H9 (cell line): Measurements from ENCODE around the gene EPHB6. TPM values are rescaled to one million over a fixed set of nuclear protein-coding genes. Genes with fewer than 3 reads are reported as not detected.

Source experiments
- DNase-seq: peaks from one replicate; pipeline ENCODE4 v3.0.0-alpha.2; 2017
- H2AFZ ChIP-seq: one replicate; pipeline ENCODE4 v1.6.1; 2013; ENCODE audit warnings: mild to moderate bottlenecking, low read length, control low read depth, moderate library complexity
- H2AK5ac ChIP-seq: 2 replicates; pipeline ENCODE4 v1.6.1; 2013; ENCODE audit warnings: low read length, control low read depth, mixed read lengths; ENCODE audit not compliant: insufficient read length
- H2BK120ac ChIP-seq: one replicate; pipeline ENCODE4 v1.6.1; 2013; ENCODE audit warnings: low read depth, mild to moderate bottlenecking, low read length, control low read depth, inconsistent platforms; ENCODE audit not compliant: poor library complexity, severe bottlenecking
- H2BK12ac ChIP-seq: 2 replicates; pipeline ENCODE4 v1.6.1; 2013; ENCODE audit warnings: low read length, control low read depth, mixed read lengths, low read depth; ENCODE audit not compliant: insufficient read length
- H2BK15ac ChIP-seq: 2 replicates; pipeline ENCODE4 v1.6.1; 2013; ENCODE audit warnings: low read depth, low read length, control low read depth
- H2BK20ac ChIP-seq: one replicate; pipeline ENCODE4 v1.6.1; 2013; ENCODE audit warnings: low read depth, mild to moderate bottlenecking, low read length, control low read depth, inconsistent platforms; ENCODE audit not compliant: poor library complexity, severe bottlenecking
- H2BK5ac ChIP-seq: 2 replicates; pipeline ENCODE4 v1.6.1; 2013; ENCODE audit warnings: low read length, control low read depth, mixed read lengths; ENCODE audit not compliant: insufficient read length
- H3K14ac ChIP-seq: 2 replicates; pipeline ENCODE4 v1.6.1; 2013; ENCODE audit warnings: low read length, control low read depth; ENCODE audit not compliant: insufficient read depth
- H3K18ac ChIP-seq: 2 replicates; pipeline ENCODE4 v1.6.1; 2013; ENCODE audit warnings: low read depth, mild to moderate bottlenecking, mixed read lengths, low read length, control low read depth; ENCODE audit not compliant: insufficient read length
- H3K23ac ChIP-seq: 2 replicates; pipeline ENCODE4 v1.6.1; 2013; ENCODE audit warnings: low read length, control low read depth, mixed read lengths, low read depth; ENCODE audit not compliant: insufficient read length
- H3K23me2 ChIP-seq: 2 replicates; pipeline ENCODE4 v1.6.1; 2013; ENCODE audit warnings: low read depth, mild to moderate bottlenecking, mixed read lengths, low read length, control low read depth; ENCODE audit not compliant: insufficient read length, poor library complexity, severe bottlenecking
- H3K27ac ChIP-seq: 2 replicates; pipeline ENCODE4 v1.5.1; 2013; ENCODE audit warnings: low read length, control low read depth, mixed read lengths, low read depth; ENCODE audit not compliant: insufficient read length
- H3K27me3 ChIP-seq: 2 replicates; pipeline ENCODE4 v1.6.1; 2013; ENCODE audit warnings: low read length, control low read depth, inconsistent platforms; ENCODE audit not compliant: insufficient read depth
- H3K4ac ChIP-seq: 2 replicates; pipeline ENCODE4 v1.6.1; 2013; ENCODE audit warnings: low read depth, mild to moderate bottlenecking, control low read depth, inconsistent platforms, low read length, moderate library complexity
- H3K4me1 ChIP-seq: 2 replicates; pipeline ENCODE4 v1.6.1; 2013; ENCODE audit warnings: low read length, control low read depth, inconsistent platforms; ENCODE audit not compliant: insufficient read depth
- H3K4me2 ChIP-seq: 2 replicates; pipeline ENCODE4 v1.6.1; 2013; ENCODE audit warnings: low read length, control low read depth, mixed read lengths; ENCODE audit not compliant: insufficient read length, insufficient read depth
- H3K56ac ChIP-seq: 2 replicates; pipeline ENCODE4 v1.6.1; 2013; ENCODE audit warnings: low read depth, mild to moderate bottlenecking, mixed read lengths, low read length, control low read depth; ENCODE audit not compliant: insufficient read length
- H3K79me1 ChIP-seq: 2 replicates; pipeline ENCODE4 v1.6.1; 2013; ENCODE audit warnings: low read depth, mild to moderate bottlenecking, moderate library complexity, low read length, control low read depth, inconsistent platforms; ENCODE audit not compliant: insufficient read depth, poor library complexity, severe bottlenecking
- H3K79me2 ChIP-seq: 2 replicates; pipeline ENCODE4 v1.6.1; 2013; ENCODE audit warnings: low read length, control low read depth, inconsistent platforms; ENCODE audit not compliant: insufficient read depth
- H3K9ac ChIP-seq: 2 replicates; pipeline ENCODE4 v1.6.1; 2013; ENCODE audit warnings: low read length, control low read depth, mixed read lengths; ENCODE audit not compliant: insufficient read length; ENCODE audit errors: extremely low read depth
- H3K9me3 ChIP-seq: one replicate; pipeline ENCODE4 v1.6.1; 2013; ENCODE audit warnings: low read depth, low read length, inconsistent platforms; ENCODE audit not compliant: control insufficient read depth
- H3T11ph ChIP-seq: one replicate; pipeline ENCODE4 v1.6.1; 2013; ENCODE audit warnings: mild to moderate bottlenecking, low read length, control low read depth, inconsistent platforms
- H4K20me1 ChIP-seq: one replicate; pipeline ENCODE4 v1.6.1; 2013; ENCODE audit not compliant: control insufficient read depth, insufficient read length, insufficient read depth
- H4K5ac ChIP-seq: 2 replicates; pipeline ENCODE4 v1.6.1; 2013; ENCODE audit warnings: low read depth, mild to moderate bottlenecking, mixed read lengths, low read length, control low read depth; ENCODE audit not compliant: insufficient read length
- H4K8ac ChIP-seq: replicated peaks from 2 replicates; pipeline ENCODE4 v1.6.1; 2013; ENCODE audit warnings: low read length, control low read depth, mixed read lengths, low read depth; ENCODE audit not compliant: insufficient read length
- H4K91ac ChIP-seq: 2 replicates; pipeline ENCODE4 v1.6.1; 2013; ENCODE audit warnings: low read depth, mild to moderate bottlenecking, moderate library complexity, mixed read lengths, low read length, control low read depth; ENCODE audit not compliant: insufficient read length
- H3K27ac Mint-ChIP-seq, 3 experiments: 2 replicates in 2 of 3; 3 replicates in 1 of 3; pipeline ENCODE4 v1.8.0; 2020 to 2021; ENCODE audit warnings: mixed read lengths in 3 of 3, mild to moderate bottlenecking in 1 of 3, moderate library complexity in 1 of 3
- H3K27me3 Mint-ChIP-seq: 2 replicates; pipeline ENCODE4 v1.8.0; 2021; ENCODE audit warnings: low read depth, mild to moderate bottlenecking, moderate library complexity, mixed read lengths
- H3K36me3 Mint-ChIP-seq, 3 experiments: 2 replicates in 2 of 3; 3 replicates in 1 of 3; pipeline ENCODE4 v1.8.0; 2020 to 2021; ENCODE audit warnings: low read depth in 3 of 3, mixed read lengths in 3 of 3; ENCODE audit not compliant: insufficient read depth in 1 of 3
- H3K4me1 Mint-ChIP-seq, 2 experiments: 2 replicates each; pipeline ENCODE4 v1.8.0; 2020; ENCODE audit warnings: mixed read lengths in 2 of 2
- H3K4me3 Mint-ChIP-seq, 2 experiments: 2 replicates in 1 of 2; 3 replicates in 1 of 2; pipeline ENCODE4 v1.8.0; 2020 to 2021; ENCODE audit warnings: mild to moderate bottlenecking in 2 of 2, mixed read lengths in 2 of 2, moderate library complexity in 1 of 2
- H3K9me3 Mint-ChIP-seq, 2 experiments: 2 replicates in 1 of 2; 3 replicates in 1 of 2; pipeline ENCODE4 v1.8.0; 2020; ENCODE audit warnings: mild to moderate bottlenecking in 2 of 2, mixed read lengths in 2 of 2, moderate library complexity in 1 of 2
- WGBS: extraction: QIAGEN DNeasy Blood & Tissue Kit; methylation state at CpG from one replicate; pipeline ENCODE4 v1.1.7; 2013; ENCODE audit warnings: missing lambda C conversion rate, low lambda C conversion rate, mixed read lengths; ENCODE audit not compliant: insufficient read length; ENCODE audit errors: extremely low coverage; 5-methylcytosine and 5-hydroxymethylcytosine counted together
- total RNA-seq: library from RNA; stranded (reverse); gene quantifications from 2 replicates; pipeline ENCODE4 v1.2.1, GENCODE V29; 2021
- TF ChIP-seq, protein P1 (sequence below): fragments of 200-600 bp; sonication (generic); conservative IDR thresholded peaks from 3 replicates; pipeline ENCODE4 v1.8.0; 2021; ENCODE audit warnings: antibody characterized with exemption, mild to moderate bottlenecking

Gene EPHB6
- total RNA-seq, 1 experiment from 2014 or later: 9.7 TPM

DNA sequence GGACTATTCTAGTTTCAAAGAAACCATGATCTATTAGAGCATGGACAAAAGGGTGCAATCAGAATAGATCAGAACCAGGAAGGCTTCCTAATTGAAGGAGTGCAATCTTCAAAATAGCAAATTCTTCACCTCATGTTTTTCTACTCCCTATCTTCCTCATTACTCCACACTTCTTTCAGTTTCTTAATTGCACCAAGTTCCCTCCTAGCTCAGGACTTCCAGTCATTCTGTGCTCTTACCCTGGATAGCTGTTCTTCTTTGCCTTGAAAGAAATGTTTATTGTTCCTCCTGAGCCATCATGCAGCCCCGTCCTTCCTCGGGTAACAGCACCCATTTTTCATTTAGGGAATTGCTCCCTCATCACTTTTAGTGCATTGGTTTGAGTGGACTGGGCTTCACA, 55.6 kb downstream of the EPHB6 start:
- Histone ChIP-seq H3K14ac (no peak overlapping the region), H2BK120ac (no peak overlapping the region), H3K9ac (no peak overlapping the region), H2AK5ac (no peak overlapping the region), H3K23ac (no peak overlapping the region), H2AFZ (no peak overlapping the region), H3K23me2 (no peaks in the 10 kb centered on the region), H4K20me1 (no peaks in the 10 kb centered on the region), H3T11ph (no peak overlapping the region), H3K27me3 (no peaks in the 10 kb centered on the region; the same call in 1 of the 2 replicates), H3K9me3 (peaks cover 6% of the 10 kb centered on the region), H2BK15ac (no peak overlapping the region), H3K27ac (no peak overlapping the region), H2BK20ac (no peak overlapping the region), H4K91ac (no peak overlapping the region), H3K79me2 (no peaks in the 10 kb centered on the region), H2BK12ac (no peak overlapping the region), H3K79me1 (no peaks in the 10 kb centered on the region), H3K18ac (no peak overlapping the region), H3K4me1 (no peaks in the 10 kb centered on the region), H2BK5ac (no peak overlapping the region), H3K56ac (no peak overlapping the region), H3K4ac (no peak overlapping the region), H4K8ac (no peak overlapping the region), H4K5ac (no peak overlapping the region), H3K4me2 (no peak overlapping the region)
- Mint-ChIP-seq H3K36me3 (peaks cover 3 to 12% (median 6%) of the 10 kb centered on the region in 3 experiments; a peak in 6 of 7 replicates), H3K9me3 (peaks cover 13 to 15% of the 10 kb centered on the region in 2 experiments), H3K27me3 (peaks cover 14% of the 10 kb centered on the region), H3K4me1 (peaks cover 4 to 7% of the 10 kb centered on the region in 2 experiments), H3K4me3 (no peak overlapping the region), H3K27ac (no peak overlapping the region)
- DNase-seq: no peak
- TF ChIP-seq, protein P1, sequence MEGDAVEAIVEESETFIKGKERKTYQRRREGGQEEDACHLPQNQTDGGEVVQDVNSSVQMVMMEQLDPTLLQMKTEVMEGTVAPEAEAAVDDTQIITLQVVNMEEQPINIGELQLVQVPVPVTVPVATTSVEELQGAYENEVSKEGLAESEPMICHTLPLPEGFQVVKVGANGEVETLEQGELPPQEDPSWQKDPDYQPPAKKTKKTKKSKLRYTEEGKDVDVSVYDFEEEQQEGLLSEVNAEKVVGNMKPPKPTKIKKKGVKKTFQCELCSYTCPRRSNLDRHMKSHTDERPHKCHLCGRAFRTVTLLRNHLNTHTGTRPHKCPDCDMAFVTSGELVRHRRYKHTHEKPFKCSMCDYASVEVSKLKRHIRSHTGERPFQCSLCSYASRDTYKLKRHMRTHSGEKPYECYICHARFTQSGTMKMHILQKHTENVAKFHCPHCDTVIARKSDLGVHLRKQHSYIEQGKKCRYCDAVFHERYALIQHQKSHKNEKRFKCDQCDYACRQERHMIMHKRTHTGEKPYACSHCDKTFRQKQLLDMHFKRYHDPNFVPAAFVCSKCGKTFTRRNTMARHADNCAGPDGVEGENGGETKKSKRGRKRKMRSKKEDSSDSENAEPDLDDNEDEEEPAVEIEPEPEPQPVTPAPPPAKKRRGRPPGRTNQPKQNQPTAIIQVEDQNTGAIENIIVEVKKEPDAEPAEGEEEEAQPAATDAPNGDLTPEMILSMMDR: no peak
- whole genome bisulfite sequencing: no CpG with 5 or more reads among the region's 2 CpGs
